ENCODE data around the gene TAGLN.

The TAGLN gene

GRCh38 chr11:117199053-117199915, at the start of gene TAGLN:
Gene TAGLN, plus strand, starts transcription at chr11:117199370. Its CDS starts 3,644 bp downstream, at chr11:117203014.
- no peak for DNase-seq (ENCODE audit: low read depth in 2 of 2)

- no peak for DNase-seq (ENCODE audit: low read depth in 2 of 2)
These were observed 47.1 kb upstream of the TAGLN start for GRCh38 chr11:117152066-117152465.

- DNase-seq (ENCODE audit: low read depth in 2 of 2), result no peak
These were observed 44.7 kb upstream of the TAGLN start for GRCh38 chr11:117154468-117154867.

- no peak for DNase-seq (ENCODE audit: low read depth in 2 of 2)
These were observed 41.7 kb upstream of the TAGLN start for GRCh38 chr11:117157507-117157906.

- no peak for DNase-seq (ENCODE audit: low read depth in 2 of 2)
These were observed 39.3 kb upstream of the TAGLN start for GRCh38 chr11:117159892-117160291.

- DNase-seq (ENCODE audit: low read depth in 2 of 2), result no peak
These were observed 38.3 kb upstream of the TAGLN start for GRCh38 chr11:117160826-117161225.

GRCh38 chr11:117166491-117166890, 32.7 kb upstream of the TAGLN start:
- DNase-seq (ENCODE audit: low read depth in 2 of 2), result no peak

GRCh38 chr11:117169736-117170135, 29.4 kb upstream of the TAGLN start:
- DNase-seq (ENCODE audit: low read depth in 2 of 2), result no peak

- DNase-seq (ENCODE audit: low read depth in 2 of 2), result no peak
These were observed 29.0 kb upstream of the TAGLN start for GRCh38 chr11:117170210-117170609.

GRCh38 chr11:117171007-117171403, 28.2 kb upstream of the TAGLN start:
- no peak for DNase-seq (ENCODE audit: low read depth in 2 of 2)

GRCh38 chr11:117171404-117172061, 27.6 kb upstream of the TAGLN start:
- no peak for DNase-seq (ENCODE audit: low read depth in 2 of 2)

GRCh38 chr11:117172724-117173421, 26.3 kb upstream of the TAGLN start:
- DNase-seq (ENCODE audit: low read depth in 2 of 2), result no peak

GRCh38 chr11:117175104-117175503, 24.1 kb upstream of the TAGLN start:
- no peak for DNase-seq (ENCODE audit: low read depth in 2 of 2)

GRCh38 chr11:117175781-117176180, 23.4 kb upstream of the TAGLN start:
- no peak for DNase-seq (ENCODE audit: low read depth in 2 of 2)

- no peak for DNase-seq (ENCODE audit: low read depth in 2 of 2)
These were observed 23.0 kb upstream of the TAGLN start for GRCh38 chr11:117176186-117176585.

- DNase-seq (ENCODE audit: low read depth in 2 of 2), result no peak
These were observed 21.5 kb upstream of the TAGLN start for GRCh38 chr11:117177534-117178209.

- DNase-seq (ENCODE audit: low read depth in 2 of 2), result peak; percentile 80
These were observed 20.7 kb upstream of the TAGLN start, which contains the start of gene SIDT2 for GRCh38 chr11:117178210-117179034. Gene SIDT2, plus strand, starts transcription at chr11:117178743. Its CDS starts 521 bp downstream, at chr11:117179264.

- DNase-seq (ENCODE audit: low read depth in 2 of 2), result peak; percentile 16 to 20
These were observed 19.8 kb upstream of the TAGLN start for GRCh38 chr11:117179048-117179999.

- DNase-seq (ENCODE audit: low read depth in 2 of 2), result no peak
These were observed 19.1 kb upstream of the TAGLN start for GRCh38 chr11:117180020-117180419.

Data from stimulated activated CD8-positive, alpha-beta memory T cell treated with anti-CD3 and anti-CD28 coated beads, Interleukin-7, amount 100 ng/mL, for 1 hour (primary cell).